ENCODE results near the gene TMEM252. TPM values are rescaled to one million over a fixed set of nuclear protein-coding genes. Genes with fewer than 3 reads are reported as not detected.

TMEM252 gene
- total RNA-seq, 3 donors from 2014 or later, result not detected

DNA sequence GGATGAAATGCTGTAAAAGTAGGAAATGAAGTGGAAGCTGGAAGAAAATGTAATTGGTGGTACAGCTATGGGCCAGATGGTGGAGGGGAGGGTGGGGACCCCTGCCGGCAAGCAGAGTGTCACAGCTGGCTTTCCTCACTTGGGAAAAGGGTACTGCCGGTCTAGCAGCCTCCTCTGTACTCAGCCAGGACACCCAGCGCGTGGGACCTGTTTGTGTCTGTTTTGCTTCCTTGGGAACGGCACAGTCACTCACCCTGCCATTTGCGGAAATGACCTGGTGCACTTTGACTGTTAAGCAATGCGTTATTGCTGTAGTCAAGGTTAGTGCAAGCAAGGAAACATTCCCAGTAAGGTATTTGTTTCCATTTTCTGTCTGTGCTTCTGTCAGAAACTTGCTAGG, 10.1 kb downstream of the TMEM252 start:
- no peak for DNase-seq (ENCODE audit: low spot score in 2 of 2)
- no peaks in the 10 kb centered on the region for H3K36me3 ChIP-seq
- TF ChIP-seq POLR2AphosphoS5 (IDR thresholded peaks at IDR 0.05) (no peak), POLR2A (IDR thresholded peaks at IDR 0.05) (no peak)
- TF ChIP-seq, protein P1, sequence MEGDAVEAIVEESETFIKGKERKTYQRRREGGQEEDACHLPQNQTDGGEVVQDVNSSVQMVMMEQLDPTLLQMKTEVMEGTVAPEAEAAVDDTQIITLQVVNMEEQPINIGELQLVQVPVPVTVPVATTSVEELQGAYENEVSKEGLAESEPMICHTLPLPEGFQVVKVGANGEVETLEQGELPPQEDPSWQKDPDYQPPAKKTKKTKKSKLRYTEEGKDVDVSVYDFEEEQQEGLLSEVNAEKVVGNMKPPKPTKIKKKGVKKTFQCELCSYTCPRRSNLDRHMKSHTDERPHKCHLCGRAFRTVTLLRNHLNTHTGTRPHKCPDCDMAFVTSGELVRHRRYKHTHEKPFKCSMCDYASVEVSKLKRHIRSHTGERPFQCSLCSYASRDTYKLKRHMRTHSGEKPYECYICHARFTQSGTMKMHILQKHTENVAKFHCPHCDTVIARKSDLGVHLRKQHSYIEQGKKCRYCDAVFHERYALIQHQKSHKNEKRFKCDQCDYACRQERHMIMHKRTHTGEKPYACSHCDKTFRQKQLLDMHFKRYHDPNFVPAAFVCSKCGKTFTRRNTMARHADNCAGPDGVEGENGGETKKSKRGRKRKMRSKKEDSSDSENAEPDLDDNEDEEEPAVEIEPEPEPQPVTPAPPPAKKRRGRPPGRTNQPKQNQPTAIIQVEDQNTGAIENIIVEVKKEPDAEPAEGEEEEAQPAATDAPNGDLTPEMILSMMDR (IDR thresholded peaks at IDR 0.05), result no peak

DNA sequence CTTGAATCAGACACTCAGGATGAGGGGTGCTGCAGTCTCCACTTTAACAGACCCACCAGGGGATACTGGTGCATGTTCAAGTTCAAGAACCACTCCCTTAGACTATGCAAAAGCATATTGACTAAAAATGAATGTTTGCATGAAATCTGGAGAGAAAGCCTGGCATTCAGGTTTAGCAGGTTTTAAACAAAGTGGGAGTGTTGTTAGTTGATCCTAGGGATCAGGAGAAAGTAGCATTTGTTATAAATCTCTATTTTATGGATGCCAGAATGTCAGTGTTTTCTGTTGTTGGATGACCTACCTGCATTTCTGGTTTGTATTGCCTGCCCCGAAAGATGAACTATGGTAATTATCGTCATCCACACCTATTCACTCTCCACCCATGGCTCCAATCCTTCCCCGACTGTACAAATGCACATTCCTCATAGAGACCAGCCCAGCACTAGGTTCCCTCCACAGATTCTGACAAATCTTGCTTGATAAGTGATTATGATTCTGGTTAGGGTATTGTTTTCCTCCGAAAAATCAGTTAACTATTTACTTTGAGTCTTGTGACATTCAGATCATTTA, 17.2 kb downstream of the TMEM252 start:
- no peak for TF ChIP-seq POLR2AphosphoS5 (IDR thresholded peaks at IDR 0.05)
- TF ChIP-seq, protein P1 (IDR thresholded peaks at IDR 0.05), result no peak
- TF ChIP-seq POLR2A (IDR thresholded peaks at IDR 0.05), result no peak
- H3K27me3 ChIP-seq, result no peaks in the 10 kb centered on the region
- no peaks in the 10 kb centered on the region for H3K36me3 ChIP-seq
- DNase-seq (ENCODE audit: low spot score in 2 of 2), result no peak
- intact Hi-C loops (cut with DNase I; ENCODE audit: low total_unique reads), result no loop called here
- no peaks in the 10 kb centered on the region for H3K4me1 ChIP-seq
- H3K9me3 ChIP-seq, result peaks cover 0 to 3% of the 10 kb centered on the region in 2 donors
- H3K4me3 ChIP-seq, result no peak overlapping the region
- no peak overlapping the region for H3K27ac ChIP-seq

More for the DNA sequence above, 10.1 kb downstream of the TMEM252 start:
- Histone ChIP-seq H3K9me3 (no peaks in the 10 kb centered on the region), H3K4me3 (no peak overlapping the region), H3K4me1 (no peaks in the 10 kb centered on the region), H3K27ac (no peak overlapping the region), H3K27me3 (no peaks in the 10 kb centered on the region)
- intact Hi-C loops (cut with DNase I; ENCODE audit: low total_unique reads), result no loop called here

DNA sequence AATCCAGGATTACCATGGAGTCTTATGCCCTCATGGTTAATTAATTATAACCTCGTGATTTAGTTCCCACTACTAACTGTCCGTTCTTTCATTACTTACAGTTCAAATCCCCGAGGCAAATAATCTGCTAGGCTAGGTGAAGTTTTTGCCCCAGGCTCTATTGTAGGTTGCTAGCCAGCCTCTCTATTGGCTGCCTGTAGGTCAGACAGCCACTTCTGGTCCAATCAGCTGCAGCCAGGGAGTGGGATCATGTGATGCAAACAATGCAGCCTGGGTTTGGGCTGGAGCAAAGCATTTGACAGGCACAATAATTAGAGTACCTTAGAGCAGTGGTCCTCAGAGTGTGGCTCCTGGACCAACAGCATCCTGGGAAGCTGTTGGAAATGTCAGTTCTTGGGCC, 17.7 kb downstream of the TMEM252 start:
- Histone ChIP-seq H3K27me3 (no peaks in the 10 kb centered on the region), H3K4me3 (no peak overlapping the region), H3K27ac (no peak overlapping the region), H3K36me3 (no peaks in the 10 kb centered on the region), H3K9me3 (peaks cover 0 to 8% of the 10 kb centered on the region in 2 donors), H3K4me1 (no peaks in the 10 kb centered on the region)
- intact Hi-C loops (cut with DNase I; ENCODE audit: low total_unique reads), result no loop called here
- TF ChIP-seq, protein P1 (IDR thresholded peaks at IDR 0.05), result no peak
- TF ChIP-seq POLR2A (IDR thresholded peaks at IDR 0.05) (no peak), POLR2AphosphoS5 (IDR thresholded peaks at IDR 0.05) (no peak)
- no peak for DNase-seq (ENCODE audit: low spot score in 2 of 2)

- H3K36me3 ChIP-seq, result no peaks in the 10 kb centered on the region
- H3K27ac ChIP-seq, result no peak overlapping the region
- peaks cover 0 to 12% of the 10 kb centered on the region in 2 donors for H3K9me3 ChIP-seq
- H3K4me3 ChIP-seq, result no peak overlapping the region
- H3K4me1 ChIP-seq, result no peaks in the 10 kb centered on the region
- intact Hi-C loops (cut with DNase I; ENCODE audit: low total_unique reads), result no loop called here
- no peak for TF ChIP-seq POLR2AphosphoS5 (IDR thresholded peaks at IDR 0.05)
- no peak for TF ChIP-seq POLR2A (IDR thresholded peaks at IDR 0.05)
- TF ChIP-seq, protein P1 (IDR thresholded peaks at IDR 0.05), result no peak
- DNase-seq (ENCODE audit: low spot score in 2 of 2), result no peak
- no peaks in the 10 kb centered on the region for H3K27me3 ChIP-seq
These were observed 18.6 kb downstream of the TMEM252 start for GRCh38 chr9:68522131-68522530.

DNA sequence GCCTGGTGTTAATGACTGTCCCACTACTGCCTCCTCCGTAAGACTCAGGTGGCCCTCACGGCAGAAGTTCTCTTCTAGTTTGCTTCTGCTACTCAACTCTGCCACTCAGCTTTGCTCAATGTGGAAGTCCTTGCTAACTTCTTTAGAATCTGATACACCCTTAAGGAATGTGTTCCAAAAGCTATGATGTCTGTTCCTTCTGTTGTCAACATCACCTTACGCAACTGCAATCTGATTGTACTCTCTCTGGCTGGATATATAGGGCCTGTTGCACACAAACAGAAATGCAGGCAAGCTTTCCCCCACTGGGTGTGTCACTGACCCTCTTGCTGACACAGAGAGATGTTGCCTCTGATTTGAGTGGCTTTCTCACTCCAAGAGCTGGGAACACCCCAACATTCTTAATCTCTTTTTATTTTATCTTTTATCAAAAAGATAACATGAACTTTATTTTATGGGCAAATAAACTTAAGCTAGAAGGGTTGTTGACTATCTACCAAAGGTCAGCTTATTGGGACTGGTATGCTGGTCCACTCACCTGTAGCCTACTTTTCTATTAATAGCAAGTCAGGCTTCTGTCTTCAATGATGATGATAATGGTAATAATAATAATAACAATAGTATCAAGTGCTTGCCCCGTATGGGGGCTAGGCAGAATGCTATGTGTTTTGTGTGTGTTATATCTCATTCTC, 25.2 kb downstream of the TMEM252 start:
- peaks cover 0 to 12% of the 10 kb centered on the region in 2 donors for H3K9me3 ChIP-seq
- intact Hi-C loops (cut with DNase I; ENCODE audit: low total_unique reads), result no loop called here
- DNase-seq (ENCODE audit: low spot score in 2 of 2), result no peak
- H3K4me1 ChIP-seq, result no peaks in the 10 kb centered on the region
- H3K36me3 ChIP-seq, result no peaks in the 10 kb centered on the region
- TF ChIP-seq POLR2A (IDR thresholded peaks at IDR 0.05) (no peak), POLR2AphosphoS5 (IDR thresholded peaks at IDR 0.05) (no peak)
- TF ChIP-seq, protein P1 (IDR thresholded peaks at IDR 0.05), result no peak
- H3K27ac ChIP-seq, result no peak overlapping the region
- H3K4me3 ChIP-seq, result no peak overlapping the region
- H3K27me3 ChIP-seq, result no peaks in the 10 kb centered on the region
